Measurements from ENCODE around the gene MORC2. TPM values are rescaled to one million over a fixed set of nuclear protein-coding genes. Genes with fewer than 3 reads are reported as not detected.

The MORC2 gene
- total and polyA plus RNA-seq, 5 experiments from 2014 or later: 6.1 to 51.2 (median 22.3) TPM

- POLR2A ChIA-PET: interaction anchor here (0.6 kb wide), 2 partner anchors 331 to 522 kb away, joined by 3 to 5 read pairs; no protein-coding TSS in a partner anchor
- H3K4me3 Mint-ChIP-seq: no peak overlapping the region
- H3K4me1 Mint-ChIP-seq: peaks cover 0 to 1% (median 0%) of the 10 kb centered on the region in 4 donors
- no peaks in the 10 kb centered on the region for H3K9me3 Mint-ChIP-seq
- DNase-seq: peak in 1 of 10 donors; percentile 57
- H3K36me3 Mint-ChIP-seq: peaks cover 0 to 2% (median 0%) of the 10 kb centered on the region in 3 donors
- H3K27me3 Mint-ChIP-seq: no peaks in the 10 kb centered on the region
- peak overlapping the region in 1 of 10 donors; percentile 67 for H3K27ac Mint-ChIP-seq
- no peak for ATAC-seq
Observed at GRCh38 chr22:30876915-30877553, 91.5 kb downstream of the MORC2 start.

DNA sequence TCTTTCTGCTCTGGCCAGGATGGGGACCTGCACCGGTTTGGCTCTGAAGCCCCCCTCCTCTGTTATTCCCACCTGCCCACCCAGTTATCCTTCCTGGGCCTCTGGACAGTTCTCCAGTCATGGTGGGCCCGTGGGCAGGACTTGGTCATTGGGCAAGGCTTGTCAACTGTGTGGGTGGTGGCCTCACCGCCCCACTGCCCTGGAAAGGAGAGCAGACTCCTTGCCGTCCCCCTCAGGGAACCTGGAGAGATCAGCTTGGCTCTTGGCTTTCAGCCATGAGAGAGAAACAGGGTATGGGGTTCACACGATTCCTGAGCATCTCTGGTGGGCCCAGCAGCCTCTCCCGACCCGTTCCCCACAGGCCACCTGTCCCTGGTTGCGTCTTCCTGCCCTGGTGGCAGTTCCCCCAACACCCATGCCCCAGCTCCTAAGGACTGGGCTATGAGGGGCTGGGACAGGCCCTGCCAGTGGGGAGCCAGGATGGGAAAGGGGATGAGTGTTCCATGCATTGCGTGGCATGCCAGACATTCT lies 92.3 kb downstream of the MORC2 start:
- DNase-seq (peak in 1 of 10 donors; percentile 49), ATAC-seq (no peak)
- POLR2A ChIA-PET: interaction anchor here (0.6 kb wide), 2 partner anchors 330 to 522 kb away, joined by 3 to 5 read pairs; no protein-coding TSS in a partner anchor
- no peak overlapping the region for H3K27ac Mint-ChIP-seq
- peaks cover 0 to 1% (median 0%) of the 10 kb centered on the region in 4 donors for H3K4me1 Mint-ChIP-seq
- H3K9me3 Mint-ChIP-seq: no peaks in the 10 kb centered on the region
- H3K27me3 Mint-ChIP-seq: no peaks in the 10 kb centered on the region
- H3K36me3 Mint-ChIP-seq: peaks cover 0 to 3% (median 0%) of the 10 kb centered on the region in 3 donors
- H3K4me3 Mint-ChIP-seq: no peak overlapping the region

DNA sequence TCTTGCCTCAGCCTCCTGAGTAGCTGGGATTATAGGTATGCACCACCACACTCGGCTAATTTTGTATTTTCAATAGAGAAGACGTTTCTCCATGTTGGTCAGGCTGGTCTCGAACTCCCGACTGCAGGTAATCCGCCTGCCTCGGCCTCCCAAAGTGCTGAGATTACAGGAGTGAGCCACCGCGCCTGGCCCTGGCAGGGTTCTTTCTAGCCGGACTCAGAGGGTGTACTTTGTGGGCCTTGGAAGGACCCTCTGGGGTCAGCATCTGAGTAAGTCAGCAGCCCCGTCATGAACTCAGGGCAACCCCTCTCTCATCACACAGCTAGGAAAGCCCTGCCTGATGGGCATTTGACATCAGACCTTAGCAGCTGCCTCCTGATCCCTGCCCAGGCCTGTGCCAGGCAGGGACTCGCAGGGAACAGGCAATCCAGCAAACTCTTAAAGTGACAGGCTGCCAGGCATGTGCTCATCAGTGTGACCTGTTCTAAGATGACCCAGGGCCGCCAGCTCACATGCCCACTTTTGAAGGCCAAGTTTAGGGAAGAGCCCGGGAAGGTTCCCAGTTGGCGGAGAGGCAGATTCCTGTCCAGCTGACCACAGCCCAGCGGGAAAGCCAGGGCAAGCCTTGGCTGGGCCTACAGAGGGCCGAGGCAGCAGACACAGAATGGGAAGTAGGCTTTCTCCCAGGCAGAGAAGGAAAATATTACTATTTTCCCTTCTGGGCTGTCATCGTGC lies 92.9 kb downstream of the MORC2 start:
- no peak overlapping the region for H3K4me3 Mint-ChIP-seq
- ATAC-seq (no peak), DNase-seq (peak in 1 of 10 donors; percentile 36)
- no peaks in the 10 kb centered on the region for H3K9me3 Mint-ChIP-seq
- H3K36me3 Mint-ChIP-seq: peaks cover 0 to 3% (median 0%) of the 10 kb centered on the region in 3 donors
- peaks cover 0 to 1% (median 0%) of the 10 kb centered on the region in 4 donors for H3K4me1 Mint-ChIP-seq
- H3K27me3 Mint-ChIP-seq: no peaks in the 10 kb centered on the region
- POLR2A ChIA-PET: no interaction called here
- no peak overlapping the region for H3K27ac Mint-ChIP-seq

Other genes with a start within 250 kb of the MORC2 start
- gene TUG1, start 491 bp upstream of the MORC2 start, total RNA-seq: 100 to 1,000 TPM; 161 to 170 TPM
- gene TUG1, start 491 bp upstream of the MORC2 start, polyA plus RNA-seq: 10 to 100 TPM; 19.0 to 27.2 (median 19.4) TPM
- gene SMTN, start 112.5 kb upstream of the MORC2 start, total RNA-seq: 1 to 10 TPM; 2.2 to 4.5 TPM
- 1 to 10 TPM in 2 of 3 donors, not detected in 1; 1.1 to 1.8 TPM for gene SMTN, start 112.5 kb upstream of the MORC2 start, polyA plus RNA-seq
- 10 to 100 TPM; 74.9 to 77.8 TPM for gene SELENOM, start 138.8 kb upstream of the MORC2 start, total RNA-seq
- gene SELENOM, start 138.8 kb upstream of the MORC2 start, polyA plus RNA-seq: 100 to 1,000 TPM; 114 to 142 (median 134) TPM
- gene INPP5J, start 154.2 kb upstream of the MORC2 start, total RNA-seq: under 1 TPM; 0.33 to 0.47 TPM
- not detected for gene INPP5J, start 154.2 kb upstream of the MORC2 start, polyA plus RNA-seq
- gene PLA2G3, start 171.7 kb upstream of the MORC2 start, total RNA-seq: not detected
- not detected for gene PLA2G3, start 171.7 kb upstream of the MORC2 start, polyA plus RNA-seq
- gene RNF185, start 191.4 kb upstream of the MORC2 start, total RNA-seq: 10 to 100 TPM; 21.0 to 21.8 TPM
- 10 to 100 TPM; 14.5 to 21.9 (median 17.5) TPM for gene RNF185, start 191.4 kb upstream of the MORC2 start, polyA plus RNA-seq
- 10 to 100 TPM; 20.7 to 26.5 TPM for gene LIMK2, start 243.5 kb upstream of the MORC2 start, total RNA-seq
- 10 to 100 TPM in 2 of 3 donors, 1 to 10 TPM in 1; 7.4 to 21.0 (median 12.7) TPM for gene LIMK2, start 243.5 kb upstream of the MORC2 start, polyA plus RNA-seq